ELF-1 (cell line): Measurements from ENCODE around the gene SWSAP1.
"Not testable (repeated sequence)": the region's sequence is repeated elsewhere in the genome, so short reads cannot be mapped to it uniquely, and the experiment has no call there.

Experiments
- DNase-seq: peaks from one replicate; pipeline ENCODE4 v3.0.0-alpha.2; 2016; ENCODE audit warnings: low read depth, low spot score

Gene SWSAP1

GRCh38 chr19:11374433-11375142 is at the start of gene SWSAP1:
Gene SWSAP1, plus strand, starts transcription at chr19:11374666. Its CDS starts 15 bp downstream, at chr19:11374681.
- DNase-seq: peak; percentile 100

- no peak for DNase-seq
These were observed 49.6 kb upstream of the SWSAP1 start for GRCh38 chr19:11324748-11325389.

- no peak for DNase-seq
These were observed 48.9 kb upstream of the SWSAP1 start for GRCh38 chr19:11325544-11325943.

- no peak for DNase-seq
These were observed 44.3 kb upstream of the SWSAP1 start for GRCh38 chr19:11330127-11330526.

GRCh38 chr19:11331502-11331901 is 43.0 kb upstream of the SWSAP1 start:
- no peak for DNase-seq

- no peak for DNase-seq
These were observed 41.6 kb upstream of the SWSAP1 start for GRCh38 chr19:11332822-11333221.

GRCh38 chr19:11333838-11334237 is 40.6 kb upstream of the SWSAP1 start:
- DNase-seq: not testable (repeated sequence)

- DNase-seq: peak; percentile 23
These were observed 38.9 kb upstream of the SWSAP1 start for GRCh38 chr19:11335449-11336146.

GRCh38 chr19:11337080-11337479 is 37.4 kb upstream of the SWSAP1 start:
- no peak for DNase-seq

GRCh38 chr19:11338121-11338520 is 36.3 kb upstream of the SWSAP1 start:
- DNase-seq: no peak

GRCh38 chr19:11338569-11339253 is 35.8 kb upstream of the SWSAP1 start:
- no peak for DNase-seq

GRCh38 chr19:11339254-11340098 is 35.0 kb upstream of the SWSAP1 start, which contains the start of gene RAB3D:
Gene RAB3D, minus strand, starts transcription at chr19:11339657. Its CDS starts 2,258 bp downstream, at chr19:11337399.
- DNase-seq: peak; percentile 81

GRCh38 chr19:11340099-11340467 is 34.4 kb upstream of the SWSAP1 start:
- not testable (repeated sequence) for DNase-seq

GRCh38 chr19:11342429-11342828 is 32.0 kb upstream of the SWSAP1 start:
- DNase-seq: no peak

- DNase-seq: no peak
These were observed 29.2 kb upstream of the SWSAP1 start for GRCh38 chr19:11345122-11345803.

- peak; percentile 99 for DNase-seq
These were observed 28.1 kb upstream of the SWSAP1 start, which contains the start of the genes CCDC159 and TMEM205 for GRCh38 chr19:11346104-11346940. Gene CCDC159, plus strand, starts transcription at chr19:11346519. Its CDS starts 88 bp downstream, at chr19:11346607. Gene TMEM205, minus strand, starts transcription at chr19:11346268. Its CDS starts 649 bp downstream, at chr19:11345619.

- no peak for DNase-seq
These were observed 26.9 kb upstream of the SWSAP1 start for GRCh38 chr19:11347546-11348039.

- no peak for DNase-seq
These were observed 25.3 kb upstream of the SWSAP1 start for GRCh38 chr19:11349171-11349570.

- not testable (repeated sequence) for DNase-seq
These were observed 20.4 kb upstream of the SWSAP1 start for GRCh38 chr19:11354102-11354501.
